MM.1S (cell line): ENCODE data around the gene GXYLT1.

Experiments used
- DNase-seq: peaks from one replicate; pipeline ENCODE4 v3.0.0-alpha.2; 2015
- H2AFZ ChIP-seq: fragments of 300-600 bp; sonication (generic); 2 replicates; pipeline ENCODE4 v1.6.0; 2016; ENCODE audit warnings: antibody characterized with exemption, low read length
- H3F3A ChIP-seq: fragments of 300-600 bp; sonication (generic); 2 replicates; pipeline ENCODE4 v1.6.1; 2016; ENCODE audit warnings: mild to moderate bottlenecking, antibody characterized with exemption, low read length, moderate library complexity, mixed read lengths; ENCODE audit not compliant: insufficient read depth
- H3K27ac ChIP-seq: fragments of 300-600 bp; sonication (generic); 2 replicates; pipeline ENCODE4 v1.5.1; 2016; ENCODE audit warnings: mild to moderate bottlenecking, low read length
- H3K27me3 ChIP-seq: fragments of 300-600 bp; sonication (generic); replicated peaks from 2 replicates; pipeline ENCODE4 v1.6.0; 2016; ENCODE audit warnings: low read length; ENCODE audit not compliant: insufficient read depth
- H3K36me3 ChIP-seq: fragments of 300-600 bp; sonication (generic); replicated peaks from 2 replicates; pipeline ENCODE4 v1.6.1; 2016; ENCODE audit warnings: mild to moderate bottlenecking, low read length, mixed read lengths; ENCODE audit not compliant: insufficient read depth
- H3K4me1 ChIP-seq: fragments of 300-600 bp; sonication (generic); 2 replicates; pipeline ENCODE4 v1.6.1; 2016; ENCODE audit warnings: low read length, mixed read lengths
- H3K4me2 ChIP-seq: fragments of 300-600 bp; sonication (generic); 2 replicates; pipeline ENCODE4 v1.6.0; 2016; ENCODE audit warnings: low read depth, low read length
- H3K4me3 ChIP-seq: fragments of 300-600 bp; sonication (generic); 2 replicates; pipeline ENCODE4 v1.5.1; 2016; ENCODE audit warnings: low read length, mixed read lengths
- H3K79me2 ChIP-seq: fragments of 300-600 bp; sonication (generic); 2 replicates; pipeline ENCODE4 v1.6.1; 2016; ENCODE audit warnings: mixed run types, low read length, mixed read lengths
- H3K9ac ChIP-seq: fragments of 300-600 bp; sonication (generic); 2 replicates; pipeline ENCODE4 v1.6.1; 2016; ENCODE audit warnings: low read length, mixed read lengths
- H3K9me2 ChIP-seq: fragments of 300-600 bp; sonication (generic); replicated peaks from 2 replicates; pipeline ENCODE4 v1.6.1; 2016; ENCODE audit warnings: mild to moderate bottlenecking, low read length, mixed read lengths; ENCODE audit not compliant: insufficient read depth
- H3K9me3 ChIP-seq: fragments of 300-600 bp; sonication (generic); replicated peaks from 2 replicates; pipeline ENCODE4 v1.6.1; 2016; ENCODE audit warnings: mild to moderate bottlenecking, low read length, mixed read lengths; ENCODE audit not compliant: insufficient read depth
- H4K20me1 ChIP-seq: fragments of 300-600 bp; sonication (generic); 2 replicates; pipeline ENCODE4 v1.6.1; 2016; ENCODE audit warnings: mild to moderate bottlenecking, low read length, moderate library complexity, mixed read lengths; ENCODE audit not compliant: insufficient read depth
- CTCF ChIP-seq: fragments of 300-600 bp; sonication (generic); IDR thresholded peaks from 2 replicates; pipeline ENCODE4 v1.5.1; 2016; ENCODE audit warnings: antibody characterized with exemption, low read length, mixed read lengths
- EZH2 ChIP-seq: fragments of 300-600 bp; sonication (generic); optimal IDR thresholded peaks from 2 replicates; pipeline ENCODE3; 2017; ENCODE audit warnings: low read depth, mild to moderate bottlenecking, antibody characterized with exemption, low read length, mixed read lengths
- EZH2phosphoT487 ChIP-seq: fragments of 300-600 bp; sonication (generic); IDR thresholded peaks from 2 replicates; pipeline ENCODE4 v1.6.1; 2018; ENCODE audit warnings: antibody characterized with exemption, low read length

GXYLT1 gene

DNA sequence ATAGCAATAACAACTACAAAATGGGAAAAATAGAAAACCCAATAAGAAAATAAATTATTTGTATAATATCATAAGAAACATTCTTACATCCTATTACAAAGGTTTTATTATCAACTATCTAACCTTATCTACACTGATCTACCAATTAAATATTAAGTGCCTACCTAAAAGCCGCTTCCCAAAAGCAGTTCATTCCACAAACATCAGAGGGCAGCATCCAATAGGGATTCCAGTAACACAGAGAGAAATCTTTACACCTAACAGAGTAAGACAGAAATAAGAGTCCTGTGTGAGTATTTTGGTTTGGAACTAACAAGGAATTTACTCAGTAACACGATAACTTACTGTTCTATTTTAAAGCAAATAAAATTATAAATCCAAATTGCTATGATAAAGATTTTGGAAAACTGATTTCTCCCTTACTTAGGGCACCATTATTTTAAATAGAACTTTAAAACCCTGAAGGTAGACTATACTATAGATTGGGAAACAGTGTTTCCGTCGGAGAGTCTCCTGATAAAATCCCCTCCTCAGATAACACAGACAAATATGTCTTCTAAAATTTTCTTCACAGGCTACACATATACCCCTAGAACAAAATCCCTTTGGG is 15.0 kb downstream of the GXYLT1 start:
- Histone ChIP-seq H3K9me2 (no peaks in the 10 kb centered on the region), H3K4me2 (no peak overlapping the region), H3K4me3 (no peak overlapping the region), H3K4me1 (no peaks in the 10 kb centered on the region), H2AFZ (no peak overlapping the region), H3K79me2 (peaks cover 82% of the 10 kb centered on the region), H3K27ac (no peak overlapping the region), H4K20me1 (no peaks in the 10 kb centered on the region; the same call in 1 of the 2 replicates), H3F3A (no peaks in the 10 kb centered on the region), H3K27me3 (no peaks in the 10 kb centered on the region), H3K9ac (no peak overlapping the region), H3K36me3 (no peaks in the 10 kb centered on the region), H3K9me3 (no peaks in the 10 kb centered on the region)
- peak; percentile 39 for DNase-seq
- TF ChIP-seq EZH2phosphoT487 (no peak), CTCF (peak; percentile 56)

DNA sequence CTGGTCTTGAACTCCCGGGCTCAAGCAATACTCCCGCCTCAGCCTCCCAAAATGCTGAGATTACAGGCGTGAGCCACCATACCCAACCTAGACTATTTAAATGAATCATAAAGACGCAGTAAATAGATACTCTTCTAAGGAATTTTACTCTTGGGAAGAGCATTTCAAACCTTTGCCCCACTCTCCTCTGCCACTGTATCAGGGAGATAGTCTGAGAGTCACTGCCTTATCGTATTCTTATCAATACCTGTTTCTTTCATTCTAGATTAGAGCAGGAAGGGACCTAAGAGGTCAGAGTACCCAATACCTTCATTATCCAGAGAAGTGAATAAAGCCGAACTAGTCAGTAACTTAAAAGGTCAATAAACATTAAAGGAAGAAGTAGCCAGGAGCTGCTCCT is 15.8 kb downstream of the GXYLT1 start:
- DNase-seq: no peak
- Histone ChIP-seq H3F3A (no peaks in the 10 kb centered on the region), H3K4me2 (no peak overlapping the region), H3K27me3 (no peaks in the 10 kb centered on the region), H3K9me3 (no peaks in the 10 kb centered on the region), H3K36me3 (no peaks in the 10 kb centered on the region), H4K20me1 (no peaks in the 10 kb centered on the region; the same call in 1 of the 2 replicates), H3K9ac (no peak overlapping the region), H3K27ac (no peak overlapping the region), H3K79me2 (peaks cover 77% of the 10 kb centered on the region), H2AFZ (no peak overlapping the region), H3K9me2 (no peaks in the 10 kb centered on the region), H3K4me3 (no peak overlapping the region), H3K4me1 (no peaks in the 10 kb centered on the region)
- TF ChIP-seq CTCF (no peak), EZH2phosphoT487 (no peak), EZH2 (no peak)

DNA sequence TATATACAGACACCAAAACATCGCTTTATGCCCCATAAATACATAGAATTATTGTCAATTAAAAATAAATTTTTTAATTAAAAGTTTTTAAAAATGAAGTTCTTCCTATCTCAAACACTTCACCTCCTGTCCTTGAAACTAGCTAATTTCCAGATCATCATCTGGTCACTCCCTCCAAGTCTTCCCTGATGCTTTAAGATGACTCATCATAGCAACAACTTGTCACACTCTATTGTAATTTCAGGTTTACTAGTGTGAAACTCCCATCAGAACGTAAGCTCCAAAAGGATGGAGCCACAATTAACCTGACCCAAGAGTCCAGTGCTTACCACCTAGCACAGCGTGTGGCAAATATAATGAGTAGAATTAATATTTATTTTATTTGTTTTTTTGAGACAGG is 16.3 kb downstream of the GXYLT1 start:
- H3K4me3 ChIP-seq: no peak overlapping the region
- H2AFZ ChIP-seq: no peak overlapping the region
- H3K4me2 ChIP-seq: no peak overlapping the region
- no peaks in the 10 kb centered on the region for H3K27me3 ChIP-seq
- no peaks in the 10 kb centered on the region; the same call in 1 of the 2 replicates for H4K20me1 ChIP-seq
- TF ChIP-seq EZH2 (no peak), CTCF (no peak), EZH2phosphoT487 (no peak)
- no peak overlapping the region for H3K27ac ChIP-seq
- no peaks in the 10 kb centered on the region for H3F3A ChIP-seq
- no peaks in the 10 kb centered on the region for H3K9me2 ChIP-seq
- H3K79me2 ChIP-seq: peaks cover 76% of the 10 kb centered on the region
- no peaks in the 10 kb centered on the region for H3K9me3 ChIP-seq
- H3K9ac ChIP-seq: no peak overlapping the region
- no peaks in the 10 kb centered on the region for H3K36me3 ChIP-seq
- DNase-seq: no peak
- H3K4me1 ChIP-seq: no peaks in the 10 kb centered on the region
